GM21723 (cell line): ENCODE results near the gene DCP1B.

ENCODE experiments used
- ATAC-seq: cut with Tn5 transposase; IDR thresholded peaks from one replicate; pipeline ENCODE4 v1.9.1; 2021; ENCODE audit warnings: mild to moderate bottlenecking, moderate library complexity; ENCODE audit not compliant: unreplicated experiment

Gene DCP1B

GRCh38 chr12:1935700-1936378 is 68.4 kb downstream of the DCP1B start:
- ATAC-seq, result no peak

DNA sequence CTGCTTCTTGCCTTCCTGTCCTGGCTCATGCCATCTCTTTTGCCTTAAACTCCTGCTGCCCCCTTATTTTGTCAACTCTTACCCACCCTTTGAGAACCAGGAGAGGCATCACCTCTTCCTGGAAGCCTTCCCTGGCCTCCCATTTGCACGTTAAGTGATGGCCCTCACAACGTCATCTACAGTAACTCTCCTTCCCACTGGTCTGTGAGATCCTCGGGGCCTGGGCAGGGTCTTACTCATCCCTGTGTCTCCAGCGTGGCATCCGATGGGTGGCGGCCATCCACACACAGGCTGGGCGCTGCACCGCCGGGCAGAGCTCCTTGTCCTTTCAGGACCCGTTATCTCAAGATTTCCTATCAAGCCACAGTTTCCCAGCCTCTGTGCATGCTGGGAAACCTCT is 69.0 kb downstream of the DCP1B start:
- ATAC-seq, result no peak

DNA sequence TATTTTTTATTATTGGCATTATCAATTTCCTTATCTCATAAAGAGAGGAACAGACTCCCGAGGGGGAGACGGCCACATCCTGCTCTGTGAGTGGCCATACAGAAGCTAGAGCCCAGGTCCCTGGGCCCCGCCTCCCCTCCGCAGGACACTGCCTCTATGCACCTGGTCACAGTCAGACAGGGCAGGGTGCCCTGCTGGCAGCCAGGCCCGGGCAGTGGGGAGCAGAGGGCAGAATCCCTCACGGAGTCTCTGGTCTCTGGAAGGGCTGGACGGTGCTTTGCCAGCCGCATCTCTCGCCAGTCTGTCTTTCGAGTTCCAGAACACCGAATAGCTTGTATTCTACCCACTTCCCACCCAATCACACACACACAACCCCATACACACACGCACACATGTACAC is 69.4 kb downstream of the DCP1B start:
- ATAC-seq, result no peak

DNA sequence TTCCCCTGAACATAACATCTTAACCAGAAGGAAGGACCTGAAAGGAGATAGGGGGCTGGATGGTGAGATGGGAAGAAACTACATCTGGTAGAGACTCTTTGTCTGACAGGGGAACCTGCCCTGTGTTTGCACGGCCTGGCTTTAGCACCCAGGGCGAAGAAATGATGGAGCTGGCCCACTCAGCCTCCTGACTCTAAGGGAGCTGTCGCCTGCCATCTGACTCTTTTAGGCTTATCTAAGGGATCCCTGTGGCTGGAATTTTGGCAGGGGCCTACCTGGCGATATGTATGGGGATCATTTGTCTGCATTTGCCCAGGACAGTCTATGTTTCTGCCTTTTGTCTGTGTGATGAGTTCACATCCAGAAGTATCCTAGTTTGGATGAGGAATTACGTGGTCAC is 70.2 kb downstream of the DCP1B start:
- ATAC-seq, result no peak

GRCh38 chr12:1933342-1934051 is 70.8 kb downstream of the DCP1B start:
- no peak for ATAC-seq

GRCh38 chr12:1932264-1932777 is 71.9 kb downstream of the DCP1B start:
- ATAC-seq, result no peak

GRCh38 chr12:1931642-1932041 is 72.6 kb downstream of the DCP1B start:
- ATAC-seq, result no peak

DNA sequence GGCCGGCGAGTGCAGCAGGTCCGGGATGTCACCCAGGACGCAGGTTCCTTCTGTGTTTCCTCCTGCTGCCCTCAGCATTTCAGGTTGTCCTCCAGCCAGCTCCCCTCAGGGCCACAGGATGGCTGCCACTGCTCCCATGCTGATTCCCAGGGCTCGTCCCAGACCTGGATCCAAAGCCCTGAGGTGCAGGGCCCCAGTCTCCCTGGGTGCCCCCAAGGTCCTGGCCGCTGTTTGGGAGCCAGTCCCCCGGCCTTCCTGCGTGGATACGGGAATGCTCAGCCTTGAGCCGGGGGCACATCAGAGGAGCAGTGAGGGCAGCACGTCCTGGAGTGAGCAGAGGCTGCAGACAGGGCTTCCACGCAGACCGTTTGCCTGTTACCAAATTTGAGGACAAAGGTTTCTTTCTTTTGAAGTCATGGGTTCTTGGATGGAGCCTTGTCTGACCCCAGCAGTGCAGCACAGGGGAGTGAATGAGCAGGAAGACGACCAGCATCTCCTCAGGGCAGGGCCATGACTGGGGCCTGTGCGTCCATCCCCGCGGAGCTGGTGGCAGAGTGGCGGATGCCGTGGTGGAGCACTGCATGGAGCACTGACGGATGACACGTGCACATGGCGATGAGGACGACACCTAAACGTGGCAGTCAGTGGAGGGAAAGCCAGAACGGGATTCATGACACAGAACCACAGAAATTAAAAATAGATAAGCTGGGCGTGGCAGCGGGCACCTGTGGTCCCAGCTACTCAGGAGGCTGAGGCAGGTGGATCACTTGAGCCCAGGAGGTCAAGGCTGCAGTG is 73.3 kb downstream of the DCP1B start:
- no peak for ATAC-seq

DNA sequence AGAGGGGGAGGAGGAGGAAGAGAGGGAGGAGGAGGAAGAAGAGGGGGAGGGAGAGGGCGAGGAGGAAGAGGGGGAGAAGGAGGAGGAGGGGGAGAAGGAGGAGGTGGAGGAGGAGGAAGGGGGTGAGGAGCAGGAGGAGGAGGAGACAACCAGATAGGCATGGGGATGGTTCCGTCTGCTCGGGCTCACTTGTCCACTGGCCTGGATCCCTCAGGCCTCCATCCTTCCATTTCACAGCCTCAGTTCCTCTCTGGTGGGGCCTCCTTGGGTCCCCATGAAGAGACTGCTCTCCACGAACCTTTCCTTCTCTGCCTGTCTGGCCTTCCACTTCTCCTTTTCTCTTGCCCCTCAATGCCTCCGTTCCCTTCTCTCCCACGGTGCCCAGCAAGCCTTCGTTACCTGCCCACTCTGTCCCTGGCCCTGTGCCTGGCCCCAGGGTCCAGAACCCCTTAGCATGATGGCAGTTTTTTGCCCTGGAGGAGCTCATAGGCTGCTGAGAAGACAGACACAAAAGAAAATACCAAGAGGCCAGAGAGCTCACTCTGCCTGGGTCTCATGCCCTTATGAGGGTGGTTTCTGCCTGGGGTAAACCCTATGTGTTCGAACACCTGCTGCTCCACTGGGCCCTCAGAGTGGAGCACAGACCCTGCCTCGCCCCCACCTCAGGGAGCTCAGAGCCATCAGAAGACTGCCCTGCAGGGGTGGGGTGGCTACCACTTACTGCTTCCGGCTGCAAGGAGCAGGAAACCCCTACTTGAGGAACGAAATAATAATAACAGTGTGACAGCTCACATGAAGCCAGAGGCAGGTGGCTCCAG is 74.1 kb downstream of the DCP1B start:
- ATAC-seq, result no peak

GRCh38 chr12:1929241-1929984 is 74.8 kb downstream of the DCP1B start:
- no peak for ATAC-seq

- no peak for ATAC-seq
Measured at GRCh38 chr12:1928439-1929121, 75.7 kb downstream of the DCP1B start.

GRCh38 chr12:1927751-1928351 is 76.4 kb downstream of the DCP1B start:
- ATAC-seq, result no peak

DNA sequence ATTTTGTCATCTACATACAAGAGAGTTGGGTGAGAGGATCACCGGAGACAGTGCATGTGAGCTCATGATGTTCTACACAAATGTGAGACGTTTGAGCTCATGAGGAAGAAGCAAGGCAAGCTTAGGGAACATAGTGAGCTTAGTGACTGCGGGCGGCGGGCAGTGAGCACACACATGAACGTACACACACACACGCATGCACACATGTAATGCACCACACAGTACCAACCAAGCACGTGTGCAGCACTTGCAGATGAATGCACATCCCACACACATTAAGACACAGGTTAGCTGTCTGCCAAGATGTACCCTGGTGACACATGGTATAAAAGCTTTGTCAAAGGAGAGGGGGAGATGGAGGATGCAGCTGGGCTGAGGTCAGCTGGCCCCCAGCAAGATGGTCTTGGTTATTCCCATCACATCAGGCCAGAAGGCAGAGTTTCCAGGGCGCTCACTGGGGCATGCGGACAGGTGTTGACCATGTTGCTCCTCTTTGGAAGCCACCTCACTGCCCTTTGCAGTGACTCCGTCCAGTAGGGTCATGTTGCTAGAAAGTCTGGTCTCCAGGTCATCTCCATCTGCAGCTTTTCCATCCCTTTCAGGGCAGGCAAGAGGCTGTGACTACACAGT is 77.1 kb downstream of the DCP1B start:
- ATAC-seq, result no peak

GRCh38 chr12:1926251-1926657 is 78.0 kb downstream of the DCP1B start:
- no peak for ATAC-seq

- no peak for ATAC-seq
Measured at GRCh38 chr12:1925684-1926006, 78.6 kb downstream of the DCP1B start.

DNA sequence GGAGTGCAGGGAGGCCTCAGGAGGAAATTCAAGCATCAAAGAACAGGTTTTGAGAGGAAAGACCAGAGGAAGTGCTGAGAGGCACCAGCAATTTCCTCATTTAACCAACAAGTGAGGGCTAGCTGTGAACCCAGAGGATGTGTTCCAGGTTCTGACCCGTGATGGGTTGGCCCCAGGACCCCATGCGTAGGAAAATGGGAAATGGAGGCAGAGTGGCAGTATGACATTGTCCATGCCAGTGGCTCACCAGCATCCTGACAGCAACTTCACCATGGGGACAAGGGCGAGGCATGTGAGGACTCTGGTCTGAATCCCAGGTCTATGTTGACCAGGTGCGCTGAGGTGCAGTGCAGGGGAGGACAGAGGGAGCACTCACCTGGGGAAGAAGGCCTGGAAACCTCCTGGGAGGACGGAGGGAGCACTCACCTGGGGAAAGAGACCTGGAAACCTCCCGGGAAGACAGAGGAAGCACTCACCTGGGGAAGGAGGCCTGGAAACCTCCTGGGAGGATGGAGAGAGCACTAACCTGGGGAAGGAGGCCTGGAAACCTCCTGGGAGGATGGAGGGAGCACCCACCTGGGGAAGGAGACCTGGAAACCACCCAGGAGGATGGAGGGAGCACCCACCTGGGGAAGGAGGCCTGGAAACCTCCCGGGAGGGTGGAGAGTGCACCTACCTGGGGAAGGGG is 79.1 kb downstream of the DCP1B start:
- ATAC-seq, result no peak

- no peak for ATAC-seq
Measured at GRCh38 chr12:1922985-1923384, 81.3 kb downstream of the DCP1B start.

DNA sequence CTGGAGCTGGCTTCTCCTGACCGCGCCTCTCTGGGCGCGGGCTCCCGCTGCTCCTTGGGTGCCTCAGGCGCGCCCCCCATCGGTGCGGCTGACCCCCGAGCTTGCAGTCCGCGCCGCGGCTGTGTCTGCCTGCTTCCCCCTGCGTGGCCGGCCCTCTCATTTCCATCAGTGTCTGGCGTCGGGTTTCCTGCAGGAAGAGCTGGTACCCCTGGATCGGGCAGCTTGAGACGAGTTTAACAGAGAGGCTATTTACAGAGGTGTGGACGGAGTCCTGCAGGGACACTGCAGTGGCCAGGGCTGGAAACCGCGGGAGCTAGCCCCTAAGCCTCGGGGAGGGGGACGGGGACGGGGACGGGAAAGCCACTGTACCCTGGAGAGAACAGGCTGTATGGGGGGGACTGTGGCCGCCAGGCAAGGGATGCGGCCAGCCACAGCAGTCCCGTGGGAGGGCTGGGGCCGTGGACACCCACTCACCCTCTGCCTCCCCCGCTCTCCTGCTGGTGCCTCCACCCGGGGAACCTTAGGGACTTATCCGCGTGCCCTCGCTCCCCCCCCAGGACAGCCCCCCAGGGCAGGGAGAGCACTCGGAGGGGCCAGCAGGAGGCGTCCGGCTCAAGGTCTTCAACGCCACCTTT is 82.1 kb downstream of the DCP1B start:
- ATAC-seq, result no peak
